ENCODE data around the gene SULT4A1.
A peak's percentile ranks its signal among the peaks of the same experiment; 100 is the strongest.
"Not testable (repeated sequence)": the region's sequence is repeated elsewhere in the genome, so short reads cannot be mapped to it uniquely, and the experiment has no call there.

The SULT4A1 gene

GRCh38 chr22:43885786-43886185 is 23.5 kb upstream of the SULT4A1 start:
- DNase-seq: no peak

GRCh38 chr22:43885319-43885671 is 23.0 kb upstream of the SULT4A1 start:
- no peak for DNase-seq

- DNase-seq: peak; percentile 76
Measured at GRCh38 chr22:43884600-43885318, 22.4 kb upstream of the SULT4A1 start.

- DNase-seq: no peak
Measured at GRCh38 chr22:43883719-43884415, 21.6 kb upstream of the SULT4A1 start.

GRCh38 chr22:43883012-43883661 is 20.8 kb upstream of the SULT4A1 start:
- peak; percentile 75 for DNase-seq

- no peak for DNase-seq
Measured at GRCh38 chr22:43882122-43882767, 19.9 kb upstream of the SULT4A1 start.

GRCh38 chr22:43881091-43882061 is 19.1 kb upstream of the SULT4A1 start:
- DNase-seq: no peak

- no peak for DNase-seq
Measured at GRCh38 chr22:43880541-43880991, 18.3 kb upstream of the SULT4A1 start.

GRCh38 chr22:43879901-43880540 is 17.7 kb upstream of the SULT4A1 start:
- DNase-seq: no peak

- no peak for DNase-seq
Measured at GRCh38 chr22:43878831-43879550, 16.7 kb upstream of the SULT4A1 start.

- no peak for DNase-seq
Measured at GRCh38 chr22:43878079-43878795, 15.9 kb upstream of the SULT4A1 start.

- no peak for DNase-seq
Measured at GRCh38 chr22:43876866-43877509, 14.7 kb upstream of the SULT4A1 start.

GRCh38 chr22:43869799-43870198 is 7.5 kb upstream of the SULT4A1 start:
- DNase-seq: no peak

- DNase-seq: not testable (repeated sequence)
Measured at GRCh38 chr22:43869001-43869400, 6.7 kb upstream of the SULT4A1 start.

GRCh38 chr22:43867839-43868635 is 5.7 kb upstream of the SULT4A1 start:
- DNase-seq: peak; percentile 13

GRCh38 chr22:43862882-43863202 is 529 bp upstream of the SULT4A1 start:
- no peak for DNase-seq

GRCh38 chr22:43861529-43861928 is 784 bp downstream of the SULT4A1 start:
- no peak for DNase-seq

GRCh38 chr22:43860831-43861230 is 1.5 kb downstream of the SULT4A1 start:
- DNase-seq: no peak

- no peak for DNase-seq
Measured at GRCh38 chr22:43860126-43860525, 2.2 kb downstream of the SULT4A1 start.

Measured in activated CD4-positive, alpha-beta T cell treated with anti-CD3 and anti-CD28 coated beads, Interleukin-2, Interleukin-6, amounts not matched to agents 100 ng/mL and 50 ng/mL, durations not matched to agents 16 hours and 8 hours (primary cell).